Thoracic aorta (tissue), 2 donors: ENCODE data around the gene LIMD2. TPM values are rescaled to one million over a fixed set of nuclear protein-coding genes. Genes with fewer than 3 reads are reported as not detected.
A peak's percentile ranks its signal among the peaks of the same experiment; 100 is the strongest.

Experiments used
- ATAC-seq: fragments of 150-250 bp; one replicate; pipeline ENCODE4 v1.8.0; 2017; ENCODE audit warnings: low read depth; ENCODE audit not compliant: insufficient number of reproducible peaks, low FRiP score
- DNase-seq: peaks from one replicate; pipeline ENCODE4 v3.0.0-alpha.2; 2020; ENCODE audit warnings: low spot score
- H3K27ac ChIP-seq, 2 donors: fragments of 200-600 bp; sonication (generic); 1 replicate in 1 of 2; 2 replicates in 1 of 2; pipeline ENCODE4 v1.5.1; 2016; ENCODE audit warnings: mild to moderate bottlenecking in 2 of 2, moderate library complexity in 2 of 2
- H3K27me3 ChIP-seq: fragments of 200-600 bp; sonication (generic); replicated peaks from 2 replicates; pipeline ENCODE4 v1.6.0; 2016; ENCODE audit warnings: mild to moderate bottlenecking; ENCODE audit not compliant: insufficient read depth
- H3K36me3 ChIP-seq: fragments of 200-600 bp; sonication (generic); one replicate; pipeline ENCODE4 v1.5.1; 2016
- H3K4me1 ChIP-seq, 2 donors: fragments of 200-600 bp; sonication (generic); 1 replicate in 1 of 2; 2 replicates in 1 of 2; pipeline versions ENCODE4 v1.5.1 to v1.6.0; 2016; ENCODE audit warnings: low read depth in 2 of 2, mild to moderate bottlenecking in 1 of 2; ENCODE audit not compliant: control insufficient read depth in 1 of 2
- H3K4me3 ChIP-seq: fragments of 200-600 bp; sonication (generic); 2 replicates; pipeline ENCODE4 v1.5.1; 2016; ENCODE audit warnings: mild to moderate bottlenecking
- H3K9me3 ChIP-seq: fragments of 200-600 bp; sonication (generic); 2 replicates; pipeline ENCODE4 v1.5.1; 2016
- CTCF ChIP-seq: fragments of 200-600 bp; sonication (generic); IDR thresholded peaks from one replicate; pipeline ENCODE4 v1.5.1; 2019; ENCODE audit warnings: antibody characterized with exemption
- total RNA-seq, 2 donors: library from RNA; depleted of rRNA; stranded (reverse); fragments of >200 nt; gene quantifications; one replicate each; pipeline versions ENCODE4 v1.1.0 to v1.2.3, GENCODE V29; 2016

Gene LIMD2
- total RNA-seq, 2 donors from 2014 or later = 26.2 to 29.6 TPM

- H3K27me3 ChIP-seq = no peaks in the 10 kb centered on the region
- H3K4me3 ChIP-seq = no peak overlapping the region
- H3K27ac ChIP-seq = peak overlapping the region in 1 of 2 donors; percentile 18
- peaks cover 0 to 9% of the 10 kb centered on the region in 2 donors for H3K4me1 ChIP-seq
- DNase-seq (no peak), ATAC-seq (no peak)
- H3K36me3 ChIP-seq = peaks cover 42% of the 10 kb centered on the region
- TF ChIP-seq CTCF = no peak
- no peaks in the 10 kb centered on the region for H3K9me3 ChIP-seq
Measured at GRCh38 chr17:63694950-63695773, 4.8 kb downstream of the LIMD2 start.

- no peak for TF ChIP-seq CTCF
- no peak overlapping the region for H3K4me3 ChIP-seq
- ATAC-seq (no peak), DNase-seq (no peak)
- no peaks in the 10 kb centered on the region for H3K27me3 ChIP-seq
- H3K4me1 ChIP-seq = peaks cover 0 to 8% of the 10 kb centered on the region in 2 donors
- no peak overlapping the region for H3K27ac ChIP-seq
- H3K9me3 ChIP-seq = no peaks in the 10 kb centered on the region
- peaks cover 50% of the 10 kb centered on the region for H3K36me3 ChIP-seq
Measured at GRCh38 chr17:63694229-63694949, 5.5 kb downstream of the LIMD2 start.

GRCh38 chr17:63693411-63694113 lies 6.4 kb downstream of the LIMD2 start:
- peaks cover 58% of the 10 kb centered on the region for H3K36me3 ChIP-seq
- H3K9me3 ChIP-seq = no peaks in the 10 kb centered on the region
- H3K4me1 ChIP-seq = no peaks in the 10 kb centered on the region
- no peak overlapping the region for H3K27ac ChIP-seq
- no peak overlapping the region for H3K4me3 ChIP-seq
- no peak for TF ChIP-seq CTCF
- ATAC-seq (no peak), DNase-seq (no peak)
- no peaks in the 10 kb centered on the region for H3K27me3 ChIP-seq

GRCh38 chr17:63692195-63692816 lies 7.6 kb downstream of the LIMD2 start:
- no peaks in the 10 kb centered on the region for H3K27me3 ChIP-seq
- no peak overlapping the region for H3K27ac ChIP-seq
- peaks cover 66% of the 10 kb centered on the region for H3K36me3 ChIP-seq
- no peaks in the 10 kb centered on the region for H3K4me1 ChIP-seq
- ATAC-seq (no peak), DNase-seq (no peak)
- no peaks in the 10 kb centered on the region for H3K9me3 ChIP-seq
- no peak for TF ChIP-seq CTCF
- H3K4me3 ChIP-seq = no peak overlapping the region
